ENCODE results near the gene ADAMTS12.
"Not testable (repeated sequence)": the region's sequence is repeated elsewhere in the genome, so short reads cannot be mapped to it uniquely, and the experiment has no call there.

ADAMTS12 gene

GRCh38 chr5:33563530-33563929 is 328.3 kb downstream of the ADAMTS12 start:
- Histone ChIP-seq H3K4me3 (ENCODE audit: insufficient read depth, low read depth, low read length, poor library complexity, severe bottlenecking) (no peak overlapping the region), H3K27me3 (replicated peaks; ENCODE audit: control insufficient read depth, insufficient read depth, low read length, poor library complexity, severe bottlenecking) (no peaks in the 10 kb centered on the region), H3K4me1 (ENCODE audit: control insufficient read depth, insufficient read depth, low read length, poor library complexity, severe bottlenecking) (no peaks in the 10 kb centered on the region), H3K27ac (ENCODE audit: insufficient read depth, low read length, poor library complexity, severe bottlenecking) (no peak overlapping the region), H3K36me3 (ENCODE audit: control insufficient read depth, insufficient read depth, low read length) (no peaks in the 10 kb centered on the region), H3K9me3 (ENCODE audit: control insufficient read depth, low read length) (no peaks in the 10 kb centered on the region)
- no peak for DNase-seq

DNA sequence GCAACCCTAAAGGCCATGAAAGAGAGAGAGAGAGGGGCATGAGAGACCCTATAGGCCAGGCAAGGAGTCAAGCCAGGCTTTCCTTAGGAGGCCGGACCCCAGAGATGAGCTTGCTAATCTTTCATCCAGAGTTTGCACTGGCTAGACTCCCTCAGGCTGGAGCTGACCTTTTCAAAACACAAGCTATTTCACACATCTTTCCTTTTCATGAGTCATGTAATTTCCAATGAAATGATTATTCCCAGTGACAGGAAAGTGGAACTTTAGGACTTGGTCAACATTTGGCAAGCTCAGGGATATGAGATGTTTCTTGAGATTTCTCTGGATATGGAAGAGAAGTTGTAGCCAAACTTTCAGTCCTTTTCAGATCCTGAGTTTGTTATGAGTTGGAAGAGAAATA is 333.3 kb downstream of the ADAMTS12 start:
- no peaks in the 10 kb centered on the region for H3K27me3 ChIP-seq (replicated peaks; ENCODE audit: control insufficient read depth, insufficient read depth, low read length, poor library complexity, severe bottlenecking)
- no peak overlapping the region for H3K4me3 ChIP-seq (ENCODE audit: insufficient read depth, low read depth, low read length, poor library complexity, severe bottlenecking)
- no peak for DNase-seq
- H3K36me3 ChIP-seq (ENCODE audit: control insufficient read depth, insufficient read depth, low read length) = no peaks in the 10 kb centered on the region
- H3K4me1 ChIP-seq (ENCODE audit: control insufficient read depth, insufficient read depth, low read length, poor library complexity, severe bottlenecking) = no peaks in the 10 kb centered on the region
- H3K27ac ChIP-seq (ENCODE audit: insufficient read depth, low read length, poor library complexity, severe bottlenecking) = no peak overlapping the region
- no peaks in the 10 kb centered on the region for H3K9me3 ChIP-seq (ENCODE audit: control insufficient read depth, low read length)

- Histone ChIP-seq H3K9me3 (ENCODE audit: control insufficient read depth, low read length) (no peaks in the 10 kb centered on the region), H3K4me1 (ENCODE audit: control insufficient read depth, insufficient read depth, low read length, poor library complexity, severe bottlenecking) (no peaks in the 10 kb centered on the region), H3K4me3 (ENCODE audit: insufficient read depth, low read depth, low read length, poor library complexity, severe bottlenecking) (no peak overlapping the region), H3K36me3 (ENCODE audit: control insufficient read depth, insufficient read depth, low read length) (no peaks in the 10 kb centered on the region), H3K27ac (ENCODE audit: insufficient read depth, low read length, poor library complexity, severe bottlenecking) (no peak overlapping the region), H3K27me3 (replicated peaks; ENCODE audit: control insufficient read depth, insufficient read depth, low read length, poor library complexity, severe bottlenecking) (no peaks in the 10 kb centered on the region)
- no peak for DNase-seq
These were observed 334.2 kb downstream of the ADAMTS12 start for GRCh38 chr5:33557605-33558004.

DNA sequence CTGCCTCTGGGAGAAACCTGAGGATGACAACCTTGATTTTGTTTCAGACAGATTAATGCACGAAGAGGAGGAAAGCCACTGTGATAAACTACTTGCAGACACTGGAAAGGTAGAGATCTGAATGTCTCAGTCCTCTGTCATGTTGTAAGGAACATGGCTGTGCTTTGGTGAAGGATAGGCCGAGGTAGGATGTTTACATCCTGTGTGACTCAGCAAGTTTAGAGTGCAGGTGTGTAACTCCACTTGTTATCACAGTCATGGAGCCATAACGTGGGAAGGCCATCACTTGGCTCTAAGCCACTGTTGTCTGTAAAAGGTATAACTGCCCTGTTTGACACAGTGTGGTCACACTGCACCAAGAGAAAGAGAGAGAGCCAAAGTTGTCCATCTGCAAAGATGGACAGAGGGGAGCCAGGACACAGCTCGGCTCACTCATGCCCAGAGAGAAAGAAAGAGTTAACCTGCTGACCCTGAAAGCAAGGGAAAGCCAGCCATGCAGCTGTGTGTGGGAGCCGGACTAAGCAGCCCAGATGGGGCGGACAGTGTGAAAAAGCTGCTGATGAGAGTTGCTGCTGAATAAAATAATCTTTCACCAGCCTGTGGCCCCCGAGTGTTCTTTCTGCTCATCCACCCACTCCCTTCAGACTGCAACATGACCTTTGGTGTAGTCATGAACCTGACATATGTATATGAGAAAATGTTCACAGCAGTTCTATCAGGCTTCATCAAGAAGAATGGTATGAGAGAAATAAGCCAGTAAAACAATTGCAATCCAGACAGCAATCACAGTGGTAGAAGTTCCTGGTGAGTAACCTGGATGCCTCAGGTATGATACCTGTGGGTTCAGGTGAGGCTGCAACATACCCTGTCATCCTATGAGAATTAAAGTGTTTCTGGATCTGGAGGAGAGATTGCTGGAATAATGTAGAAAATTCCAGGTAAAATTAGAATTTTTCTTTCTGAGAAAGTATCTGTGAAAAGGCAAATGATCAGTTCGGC is 335.2 kb downstream of the ADAMTS12 start:
- Histone ChIP-seq H3K36me3 (ENCODE audit: control insufficient read depth, insufficient read depth, low read length) (no peaks in the 10 kb centered on the region), H3K4me1 (ENCODE audit: control insufficient read depth, insufficient read depth, low read length, poor library complexity, severe bottlenecking) (no peaks in the 10 kb centered on the region), H3K27ac (ENCODE audit: insufficient read depth, low read length, poor library complexity, severe bottlenecking) (no peak overlapping the region), H3K9me3 (ENCODE audit: control insufficient read depth, low read length) (no peaks in the 10 kb centered on the region), H3K4me3 (ENCODE audit: insufficient read depth, low read depth, low read length, poor library complexity, severe bottlenecking) (no peak overlapping the region), H3K27me3 (replicated peaks; ENCODE audit: control insufficient read depth, insufficient read depth, low read length, poor library complexity, severe bottlenecking) (no peaks in the 10 kb centered on the region)
- DNase-seq = no peak

GRCh38 chr5:33549982-33550567 is 341.7 kb downstream of the ADAMTS12 start:
- no peak for DNase-seq
- Histone ChIP-seq H3K4me3 (ENCODE audit: insufficient read depth, low read depth, low read length, poor library complexity, severe bottlenecking) (no peak overlapping the region), H3K27me3 (replicated peaks; ENCODE audit: control insufficient read depth, insufficient read depth, low read length, poor library complexity, severe bottlenecking) (no peaks in the 10 kb centered on the region), H3K4me1 (ENCODE audit: control insufficient read depth, insufficient read depth, low read length, poor library complexity, severe bottlenecking) (no peaks in the 10 kb centered on the region), H3K27ac (ENCODE audit: insufficient read depth, low read length, poor library complexity, severe bottlenecking) (no peak overlapping the region), H3K36me3 (ENCODE audit: control insufficient read depth, insufficient read depth, low read length) (no peaks in the 10 kb centered on the region), H3K9me3 (ENCODE audit: control insufficient read depth, low read length) (no peaks in the 10 kb centered on the region)

DNA sequence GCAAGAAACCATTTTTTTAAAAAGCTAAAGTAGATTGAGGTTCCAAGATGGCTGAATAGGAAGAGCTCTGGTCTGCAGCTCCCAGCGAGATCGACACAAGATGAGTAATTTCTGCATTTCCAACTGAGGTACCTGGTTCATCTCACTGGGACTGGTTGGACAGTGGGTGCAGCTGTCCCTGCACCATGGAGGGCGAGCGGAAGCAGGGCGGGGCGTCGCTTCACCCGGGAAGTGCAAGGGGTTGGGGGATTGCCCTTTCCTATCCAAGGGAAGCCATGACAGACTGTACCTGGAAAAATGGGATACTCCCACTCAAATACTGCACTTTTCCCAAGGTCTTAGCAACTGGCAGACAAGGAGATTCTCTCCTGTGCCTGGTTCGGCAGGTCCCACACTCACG is 352.0 kb downstream of the ADAMTS12 start:
- not testable (repeated sequence) for H3K36me3 ChIP-seq (ENCODE audit: control insufficient read depth, insufficient read depth, low read length); DNase-seq; H3K27me3 ChIP-seq (replicated peaks; ENCODE audit: control insufficient read depth, insufficient read depth, low read length, poor library complexity, severe bottlenecking); H3K4me1 ChIP-seq (ENCODE audit: control insufficient read depth, insufficient read depth, low read length, poor library complexity, severe bottlenecking); H3K27ac ChIP-seq (ENCODE audit: insufficient read depth, low read length, poor library complexity, severe bottlenecking); H3K9me3 ChIP-seq (ENCODE audit: control insufficient read depth, low read length); H3K4me3 ChIP-seq (ENCODE audit: insufficient read depth, low read depth, low read length, poor library complexity, severe bottlenecking)

DNA sequence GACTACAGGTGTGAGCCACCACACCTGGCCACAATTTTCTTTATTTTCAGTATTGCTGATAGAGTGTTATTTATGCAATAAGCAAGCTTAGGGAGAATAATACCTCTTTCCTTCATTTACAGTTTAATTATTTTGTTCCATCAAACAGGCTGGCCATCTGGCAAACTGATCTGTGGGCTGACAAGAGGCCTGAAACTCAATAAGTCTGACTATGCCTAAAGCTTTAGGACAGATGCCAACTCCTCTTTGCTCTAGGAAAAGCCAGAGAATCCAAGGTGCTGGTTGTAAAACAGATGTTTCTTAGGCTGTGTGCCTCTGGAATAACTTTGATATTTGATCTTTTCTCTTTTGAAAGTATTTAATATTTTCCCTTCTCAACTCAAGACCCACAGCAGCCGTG is 352.6 kb downstream of the ADAMTS12 start:
- Histone ChIP-seq H3K4me3 (ENCODE audit: insufficient read depth, low read depth, low read length, poor library complexity, severe bottlenecking) (no peak overlapping the region), H3K27me3 (replicated peaks; ENCODE audit: control insufficient read depth, insufficient read depth, low read length, poor library complexity, severe bottlenecking) (no peaks in the 10 kb centered on the region), H3K27ac (ENCODE audit: insufficient read depth, low read length, poor library complexity, severe bottlenecking) (no peak overlapping the region), H3K4me1 (ENCODE audit: control insufficient read depth, insufficient read depth, low read length, poor library complexity, severe bottlenecking) (no peaks in the 10 kb centered on the region), H3K9me3 (ENCODE audit: control insufficient read depth, low read length) (no peaks in the 10 kb centered on the region), H3K36me3 (ENCODE audit: control insufficient read depth, insufficient read depth, low read length) (no peaks in the 10 kb centered on the region)
- no peak for DNase-seq

DNA sequence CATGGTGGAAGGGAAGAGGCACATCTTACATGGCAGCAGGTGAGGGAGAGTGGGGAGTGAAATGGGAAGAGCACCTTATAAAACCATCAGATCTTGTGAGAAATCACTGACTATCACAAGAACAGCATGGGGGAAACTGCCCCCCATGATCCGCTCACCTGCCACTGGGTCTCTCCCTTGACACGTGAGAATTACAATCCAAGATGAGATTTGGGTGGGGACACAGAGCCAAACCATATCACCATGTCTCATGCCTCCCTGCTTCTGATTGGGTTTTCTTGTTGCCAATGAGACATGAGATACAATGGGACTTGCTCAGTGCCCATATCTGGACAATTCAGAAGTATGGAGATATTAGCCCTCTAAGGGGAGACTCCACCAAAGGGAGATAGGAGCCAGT is 353.6 kb downstream of the ADAMTS12 start:
- no peaks in the 10 kb centered on the region for H3K36me3 ChIP-seq (ENCODE audit: control insufficient read depth, insufficient read depth, low read length)
- no peaks in the 10 kb centered on the region for H3K4me1 ChIP-seq (ENCODE audit: control insufficient read depth, insufficient read depth, low read length, poor library complexity, severe bottlenecking)
- H3K4me3 ChIP-seq (ENCODE audit: insufficient read depth, low read depth, low read length, poor library complexity, severe bottlenecking) = no peak overlapping the region
- DNase-seq = no peak
- no peak overlapping the region for H3K27ac ChIP-seq (ENCODE audit: insufficient read depth, low read length, poor library complexity, severe bottlenecking)
- H3K27me3 ChIP-seq (replicated peaks; ENCODE audit: control insufficient read depth, insufficient read depth, low read length, poor library complexity, severe bottlenecking) = no peaks in the 10 kb centered on the region
- H3K9me3 ChIP-seq (ENCODE audit: control insufficient read depth, low read length) = no peaks in the 10 kb centered on the region

DNA sequence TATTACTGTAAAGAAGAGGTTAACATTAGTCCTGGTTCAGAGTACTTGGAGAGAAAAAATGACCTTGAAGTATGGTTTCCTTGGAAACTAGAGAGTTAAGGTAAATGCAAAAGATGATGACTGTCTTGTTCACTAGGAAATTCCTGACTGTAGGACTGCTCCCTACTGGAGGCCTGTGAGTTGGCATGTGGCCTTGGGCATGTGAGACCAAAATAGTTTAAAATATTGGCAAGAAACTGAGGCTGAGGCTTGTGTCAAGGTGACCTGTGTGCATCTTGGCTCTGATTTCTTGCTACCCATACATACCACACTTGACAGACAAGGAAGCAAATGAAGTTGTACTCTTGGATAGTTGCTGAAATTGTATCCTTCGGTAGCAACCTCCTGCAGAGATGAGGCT is 354.6 kb downstream of the ADAMTS12 start:
- no peak for DNase-seq
- H3K4me3 ChIP-seq (ENCODE audit: insufficient read depth, low read depth, low read length, poor library complexity, severe bottlenecking) = no peak overlapping the region
- no peaks in the 10 kb centered on the region for H3K27me3 ChIP-seq (replicated peaks; ENCODE audit: control insufficient read depth, insufficient read depth, low read length, poor library complexity, severe bottlenecking)
- no peaks in the 10 kb centered on the region for H3K36me3 ChIP-seq (ENCODE audit: control insufficient read depth, insufficient read depth, low read length)
- no peaks in the 10 kb centered on the region for H3K4me1 ChIP-seq (ENCODE audit: control insufficient read depth, insufficient read depth, low read length, poor library complexity, severe bottlenecking)
- H3K9me3 ChIP-seq (ENCODE audit: control insufficient read depth, low read length) = no peaks in the 10 kb centered on the region
- H3K27ac ChIP-seq (ENCODE audit: insufficient read depth, low read length, poor library complexity, severe bottlenecking) = no peak overlapping the region

DNA sequence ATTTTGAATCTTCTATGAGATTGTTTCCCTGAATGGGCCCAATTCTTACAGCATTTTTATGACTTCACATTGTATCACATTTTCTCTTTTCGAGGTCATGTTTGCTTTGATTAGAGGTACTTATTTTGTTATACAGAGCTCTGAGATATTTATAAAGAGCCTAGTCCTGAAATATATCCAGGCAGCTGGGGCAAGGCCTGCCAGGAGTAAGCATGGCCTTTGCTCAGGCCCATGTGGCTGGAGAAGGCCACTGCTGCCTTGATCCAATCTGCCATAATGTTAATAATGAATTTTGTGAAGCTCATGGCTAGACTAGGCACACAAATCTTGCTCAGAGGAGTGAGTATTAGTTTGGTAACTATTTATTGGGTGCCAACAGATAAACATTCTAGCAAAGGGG is 355.0 kb downstream of the ADAMTS12 start:
- Histone ChIP-seq H3K4me1 (ENCODE audit: control insufficient read depth, insufficient read depth, low read length, poor library complexity, severe bottlenecking) (no peaks in the 10 kb centered on the region), H3K4me3 (ENCODE audit: insufficient read depth, low read depth, low read length, poor library complexity, severe bottlenecking) (no peak overlapping the region), H3K36me3 (ENCODE audit: control insufficient read depth, insufficient read depth, low read length) (no peaks in the 10 kb centered on the region), H3K9me3 (ENCODE audit: control insufficient read depth, low read length) (no peaks in the 10 kb centered on the region), H3K27ac (ENCODE audit: insufficient read depth, low read length, poor library complexity, severe bottlenecking) (no peak overlapping the region), H3K27me3 (replicated peaks; ENCODE audit: control insufficient read depth, insufficient read depth, low read length, poor library complexity, severe bottlenecking) (no peaks in the 10 kb centered on the region)
- no peak for DNase-seq
